Measurements from ENCODE around the gene PLA2R1.

PLA2R1 gene

GRCh38 chr2:160068906-160069305, 6.5 kb upstream of the PLA2R1 start:
- no peaks in the 10 kb centered on the region for H3K4me1 ChIP-seq (ENCODE audit: insufficient read depth, poor library complexity, severe bottlenecking)
- peaks cover 23% of the 10 kb centered on the region for H3K9me3 ChIP-seq (ENCODE audit: severe bottlenecking)
- H3K4me3 ChIP-seq (ENCODE audit: severe bottlenecking) = no peak overlapping the region
- no peak overlapping the region for H3K27ac ChIP-seq (ENCODE audit: poor library complexity, severe bottlenecking)
- H3K27me3 ChIP-seq (ENCODE audit: insufficient read depth, poor library complexity, severe bottlenecking) = no peaks in the 10 kb centered on the region
- TF ChIP-seq CTCF (IDR thresholded peaks at IDR 0.05; ENCODE audit: poor library complexity, severe bottlenecking) = no peak
- no peaks in the 10 kb centered on the region for H3K36me3 ChIP-seq (ENCODE audit: low read depth)
- no peak for DNase-seq (ENCODE audit: low spot score)
- ATAC-seq (ENCODE audit: low read depth) = no peak

GRCh38 chr2:160064916-160065315, 2.5 kb upstream of the PLA2R1 start:
- Histone ChIP-seq H3K4me3 (ENCODE audit: severe bottlenecking) (no peak overlapping the region), H3K4me1 (ENCODE audit: insufficient read depth, poor library complexity, severe bottlenecking) (no peaks in the 10 kb centered on the region), H3K27me3 (ENCODE audit: insufficient read depth, poor library complexity, severe bottlenecking) (no peaks in the 10 kb centered on the region), H3K9me3 (ENCODE audit: severe bottlenecking) (peaks cover 23% of the 10 kb centered on the region), H3K36me3 (ENCODE audit: low read depth) (no peaks in the 10 kb centered on the region), H3K27ac (ENCODE audit: poor library complexity, severe bottlenecking) (no peak overlapping the region)
- no peak for TF ChIP-seq CTCF (IDR thresholded peaks at IDR 0.05; ENCODE audit: poor library complexity, severe bottlenecking)
- ATAC-seq (ENCODE audit: low read depth) (no peak), DNase-seq (ENCODE audit: low spot score) (no peak)

GRCh38 chr2:160063879-160064612, 1.6 kb upstream of the PLA2R1 start:
- no peak for DNase-seq (ENCODE audit: low spot score)
- no peaks in the 10 kb centered on the region for H3K36me3 ChIP-seq (ENCODE audit: low read depth)
- no peak overlapping the region for H3K4me3 ChIP-seq (ENCODE audit: severe bottlenecking)
- peaks cover 17% of the 10 kb centered on the region for H3K9me3 ChIP-seq (ENCODE audit: severe bottlenecking)
- TF ChIP-seq CTCF (IDR thresholded peaks at IDR 0.05; ENCODE audit: poor library complexity, severe bottlenecking) = no peak
- no peak for ATAC-seq (ENCODE audit: low read depth)
- H3K4me1 ChIP-seq (ENCODE audit: insufficient read depth, poor library complexity, severe bottlenecking) = no peaks in the 10 kb centered on the region
- no peak overlapping the region for H3K27ac ChIP-seq (ENCODE audit: poor library complexity, severe bottlenecking)
- no peaks in the 10 kb centered on the region for H3K27me3 ChIP-seq (ENCODE audit: insufficient read depth, poor library complexity, severe bottlenecking)

- H3K4me3 ChIP-seq (ENCODE audit: severe bottlenecking) = no peak overlapping the region
- peaks cover 9% of the 10 kb centered on the region for H3K9me3 ChIP-seq (ENCODE audit: severe bottlenecking)
- DNase-seq (ENCODE audit: low spot score) (no peak), ATAC-seq (ENCODE audit: low read depth) (no peak)
- no peak overlapping the region for H3K27ac ChIP-seq (ENCODE audit: poor library complexity, severe bottlenecking)
- no peak for TF ChIP-seq CTCF (IDR thresholded peaks at IDR 0.05; ENCODE audit: poor library complexity, severe bottlenecking)
- no peaks in the 10 kb centered on the region for H3K36me3 ChIP-seq (ENCODE audit: low read depth)
- no peaks in the 10 kb centered on the region for H3K4me1 ChIP-seq (ENCODE audit: insufficient read depth, poor library complexity, severe bottlenecking)
- H3K27me3 ChIP-seq (ENCODE audit: insufficient read depth, poor library complexity, severe bottlenecking) = no peaks in the 10 kb centered on the region
Measured at GRCh38 chr2:160063271-160063670, 856 bp upstream of the PLA2R1 start.

- Histone ChIP-seq H3K4me3 (ENCODE audit: severe bottlenecking) (peak overlapping the region; percentile 57), H3K36me3 (ENCODE audit: low read depth) (no peaks in the 10 kb centered on the region), H3K4me1 (ENCODE audit: insufficient read depth, poor library complexity, severe bottlenecking) (no peaks in the 10 kb centered on the region), H3K27ac (ENCODE audit: poor library complexity, severe bottlenecking) (no peak overlapping the region), H3K9me3 (ENCODE audit: severe bottlenecking) (no peaks in the 10 kb centered on the region), H3K27me3 (ENCODE audit: insufficient read depth, poor library complexity, severe bottlenecking) (no peaks in the 10 kb centered on the region)
- no peak; the same call in 2 of the 3 replicates for ATAC-seq (ENCODE audit: low read depth)
- no peak for TF ChIP-seq CTCF (IDR thresholded peaks at IDR 0.05; ENCODE audit: poor library complexity, severe bottlenecking)
- no peak for DNase-seq (ENCODE audit: low spot score)
Measured at GRCh38 chr2:160061944-160062291, 497 bp downstream of the PLA2R1 start.
